Kidney epithelial cell (primary cell): Measurements from ENCODE around the gene ATP11A. TPM values are rescaled to one million over a fixed set of nuclear protein-coding genes. Genes with fewer than 3 reads are reported as not detected.

Source experiments
- DNase-seq: peaks from one replicate; pipeline ENCODE4 v3.0.0-alpha.2; 2010; ENCODE audit warnings: low read depth
- H3K27me3 ChIP-seq: 2 replicates; pipeline ENCODE4 v1.6.0; 2011; ENCODE audit warnings: low read length; ENCODE audit not compliant: control insufficient read depth, insufficient read depth
- H3K36me3 ChIP-seq: 2 replicates; pipeline ENCODE4 v1.5.1; 2011; ENCODE audit warnings: low read length; ENCODE audit not compliant: control insufficient read depth, insufficient read depth
- H3K4me3 ChIP-seq: 2 replicates; pipeline ENCODE4 v1.5.1; 2011; ENCODE audit warnings: low read depth, mild to moderate bottlenecking, control low read depth, low read length
- CTCF ChIP-seq: IDR thresholded peaks from 2 replicates; pipeline ENCODE4 v1.5.1; 2011; ENCODE audit warnings: mild to moderate bottlenecking, moderate library complexity, low read length, control low read depth, inconsistent platforms; ENCODE audit not compliant: insufficient read depth, poor library complexity, severe bottlenecking
- total RNA-seq: library from RNA; depleted of rRNA; stranded (reverse); fragments of >200 nt; gene quantifications from 2 replicates; pipeline ENCODE4 v1.2.3, GENCODE V29; 2015

ATP11A gene
- total RNA-seq, 1 donor from 2014 or later: 31.5 TPM

GRCh38 chr13:112735791-112736190, 46.0 kb downstream of the ATP11A start:
- H3K4me3 ChIP-seq: no peak overlapping the region
- no peak for TF ChIP-seq CTCF
- H3K27me3 ChIP-seq: no peaks in the 10 kb centered on the region
- H3K36me3 ChIP-seq: no peaks in the 10 kb centered on the region
- no peak for DNase-seq

- H3K4me3 ChIP-seq: no peak overlapping the region
- H3K36me3 ChIP-seq: no peaks in the 10 kb centered on the region
- DNase-seq: no peak
- H3K27me3 ChIP-seq: no peaks in the 10 kb centered on the region
- no peak for TF ChIP-seq CTCF
Measured at GRCh38 chr13:112737294-112737693, 47.5 kb downstream of the ATP11A start.

- Histone ChIP-seq H3K36me3 (no peaks in the 10 kb centered on the region), H3K27me3 (no peaks in the 10 kb centered on the region), H3K4me3 (no peak overlapping the region)
- no peak for DNase-seq
- TF ChIP-seq CTCF: no peak
Measured at GRCh38 chr13:112738606-112739005, 48.8 kb downstream of the ATP11A start.

GRCh38 chr13:112740502-112741131, 50.8 kb downstream of the ATP11A start:
- Histone ChIP-seq H3K36me3 (no peaks in the 10 kb centered on the region), H3K27me3 (no peaks in the 10 kb centered on the region), H3K4me3 (no peak overlapping the region)
- TF ChIP-seq CTCF: no peak
- no peak for DNase-seq

- no peaks in the 10 kb centered on the region for H3K36me3 ChIP-seq
- DNase-seq: no peak
- TF ChIP-seq CTCF: no peak
- no peaks in the 10 kb centered on the region for H3K27me3 ChIP-seq
- H3K4me3 ChIP-seq: no peak overlapping the region
Measured at GRCh38 chr13:112741185-112741755, 51.4 kb downstream of the ATP11A start.
